TTC549 (cell line): Measurements from ENCODE around the gene VTI1A.

ENCODE experiments used
- FAIRE-seq: peaks from 2 replicates; lab custom pipeline; 2012; peaks lifted over from hg19 to GRCh38; lab: Jason Lieb, UNC

Gene VTI1A

DNA sequence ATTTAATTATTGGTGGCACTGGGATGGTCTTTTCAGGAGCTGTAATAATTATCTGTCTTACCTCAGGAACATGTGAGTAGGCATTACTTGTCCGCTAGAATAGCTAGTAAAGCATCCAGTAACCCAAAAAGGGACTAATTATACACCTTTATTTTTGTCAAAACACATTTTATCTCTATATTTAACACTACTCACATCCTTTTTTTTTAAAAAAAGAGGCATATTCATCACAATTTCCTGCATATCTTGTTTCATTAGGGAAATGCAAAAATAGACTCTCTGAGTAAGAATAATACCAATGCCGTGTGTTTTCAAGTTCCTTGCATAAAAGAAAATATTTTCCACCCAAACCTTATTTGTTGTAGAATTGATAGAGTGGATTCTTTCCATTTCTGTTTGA is 99.5 kb downstream of the VTI1A start:
- FAIRE-seq = no peak

DNA sequence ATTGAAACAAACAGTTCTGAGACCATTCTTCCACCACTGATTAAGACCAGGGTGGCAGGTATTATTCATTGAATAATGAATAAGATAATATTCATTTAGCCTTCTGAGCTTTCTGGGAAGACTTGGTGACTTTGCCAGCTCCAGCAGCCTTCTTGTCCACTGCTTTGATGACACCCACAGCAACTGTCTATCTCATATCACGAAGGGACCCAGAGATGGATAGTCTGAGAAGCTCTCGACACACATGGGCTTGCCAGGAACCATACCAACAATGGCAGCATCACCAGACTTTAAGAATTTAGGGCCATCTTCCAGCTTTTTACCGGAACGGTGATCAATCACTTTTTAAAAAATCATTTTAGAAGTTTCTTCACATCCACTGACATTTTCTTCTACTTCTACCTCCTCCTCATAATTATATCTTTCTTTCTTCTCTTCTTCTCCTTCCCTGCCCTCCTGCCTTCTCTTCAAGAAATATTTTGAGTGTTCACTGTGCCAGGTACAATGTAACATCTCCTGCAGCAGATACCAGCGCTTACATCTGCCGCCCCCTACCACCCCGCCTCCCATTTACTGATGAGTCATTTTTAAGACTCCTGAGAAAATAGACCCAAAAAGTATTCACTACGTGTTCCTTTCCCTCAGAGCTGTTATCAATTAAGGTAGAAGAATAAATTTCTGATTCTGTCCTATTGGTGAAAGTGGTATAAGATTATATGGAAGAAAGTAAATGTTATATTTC is 101.7 kb downstream of the VTI1A start:
- no peak for FAIRE-seq

GRCh38 chr10:112552593-112553110 is 105.6 kb downstream of the VTI1A start:
- FAIRE-seq = no peak

- no peak for FAIRE-seq
Measured at GRCh38 chr10:112553315-112553714, 106.3 kb downstream of the VTI1A start.

DNA sequence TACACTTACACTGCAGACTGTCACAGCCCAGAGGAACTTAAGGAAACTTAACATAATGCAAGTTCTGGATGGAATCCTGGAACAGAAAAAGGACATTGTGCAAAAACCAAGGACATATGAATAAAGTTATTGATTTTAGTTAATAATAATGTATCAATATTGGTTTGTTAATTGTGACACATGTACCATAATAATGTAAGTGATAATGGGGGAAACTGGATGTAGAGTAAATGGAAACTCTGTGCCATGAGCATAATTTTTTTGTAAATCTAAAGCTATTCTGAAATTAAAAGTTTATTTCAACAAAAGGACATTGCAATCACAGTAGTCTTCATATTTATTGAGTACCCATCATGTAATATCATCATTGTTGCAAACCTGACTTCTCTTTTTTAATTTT is 107.2 kb downstream of the VTI1A start:
- no peak for FAIRE-seq

- no peak for FAIRE-seq
Measured at GRCh38 chr10:112557197-112557596, 110.2 kb downstream of the VTI1A start.

GRCh38 chr10:112558476-112559142 is 111.6 kb downstream of the VTI1A start:
- FAIRE-seq = no peak

DNA sequence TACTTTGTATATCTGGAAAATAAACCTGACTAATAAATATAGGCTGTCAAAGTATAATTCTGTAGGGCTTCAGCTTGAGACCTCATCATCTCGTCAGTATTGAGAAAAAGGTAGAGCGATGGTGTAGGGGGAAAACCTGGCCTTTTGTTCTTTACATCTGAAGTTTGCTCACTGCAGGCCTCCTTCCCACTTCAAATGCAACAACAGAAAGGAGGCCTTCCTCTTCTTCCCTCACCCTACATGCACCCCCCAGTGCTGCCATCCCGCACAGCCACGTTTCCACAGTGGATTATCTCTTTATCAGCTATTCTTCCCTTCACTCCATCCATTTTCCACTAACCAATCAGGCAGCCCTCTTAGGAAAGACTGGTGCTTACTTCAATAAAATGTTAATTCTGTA is 112.3 kb downstream of the VTI1A start:
- FAIRE-seq = no peak

GRCh38 chr10:112562122-112562521 is 115.1 kb downstream of the VTI1A start:
- no peak for FAIRE-seq

- no peak for FAIRE-seq
Measured at GRCh38 chr10:112562809-112563663, 116.0 kb downstream of the VTI1A start.

DNA sequence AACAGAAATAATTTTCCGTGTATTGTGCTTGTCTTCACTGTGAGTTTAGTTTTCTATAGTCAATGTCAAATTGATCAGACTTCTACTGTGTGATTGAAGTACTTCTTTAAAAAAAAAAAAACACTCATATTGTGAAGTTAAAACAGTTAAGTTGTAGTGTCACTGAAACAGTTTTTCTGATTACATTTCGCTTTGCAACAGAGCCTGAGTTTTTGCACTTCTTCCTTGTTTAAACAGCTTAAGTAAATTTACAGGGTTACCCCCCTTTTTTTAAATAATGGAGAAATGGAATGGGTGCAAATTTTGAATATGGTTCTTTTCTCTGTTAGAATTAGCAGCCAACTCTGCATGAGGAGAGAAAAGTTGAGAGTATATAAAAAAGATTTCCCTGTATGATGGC is 117.3 kb downstream of the VTI1A start:
- no peak for FAIRE-seq

DNA sequence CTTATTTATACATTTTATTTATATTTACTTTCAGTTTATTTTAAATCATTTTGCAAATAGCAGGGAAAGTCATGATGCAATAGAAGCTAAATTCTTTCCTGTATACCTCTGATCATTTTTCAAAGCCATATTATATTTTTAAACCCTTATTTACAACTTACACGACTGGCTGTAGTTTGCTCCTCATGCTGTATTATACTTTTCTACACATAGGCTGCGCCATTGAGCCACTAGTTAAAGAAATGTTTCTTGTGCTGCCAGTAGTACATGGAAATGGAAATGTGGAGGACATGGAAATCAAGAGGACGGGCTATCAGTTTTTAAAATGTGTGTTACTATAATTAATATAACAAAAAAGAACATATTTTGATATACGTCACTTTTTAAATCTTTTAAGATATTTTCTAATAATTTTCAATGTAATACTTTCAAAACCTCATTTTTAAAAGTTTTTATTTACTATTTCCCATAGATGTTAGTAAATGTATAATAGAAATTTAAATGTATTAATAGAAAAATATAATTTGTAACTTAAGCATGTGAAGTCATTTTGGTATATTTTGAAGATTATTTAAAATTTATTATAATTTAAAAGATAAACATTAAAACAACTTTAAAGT is 118.5 kb downstream of the VTI1A start:
- FAIRE-seq = peak; percentile 97

- FAIRE-seq = no peak
Measured at GRCh38 chr10:112570585-112570984, 123.6 kb downstream of the VTI1A start.

- FAIRE-seq = no peak
Measured at GRCh38 chr10:112579578-112579977, 132.6 kb downstream of the VTI1A start.

DNA sequence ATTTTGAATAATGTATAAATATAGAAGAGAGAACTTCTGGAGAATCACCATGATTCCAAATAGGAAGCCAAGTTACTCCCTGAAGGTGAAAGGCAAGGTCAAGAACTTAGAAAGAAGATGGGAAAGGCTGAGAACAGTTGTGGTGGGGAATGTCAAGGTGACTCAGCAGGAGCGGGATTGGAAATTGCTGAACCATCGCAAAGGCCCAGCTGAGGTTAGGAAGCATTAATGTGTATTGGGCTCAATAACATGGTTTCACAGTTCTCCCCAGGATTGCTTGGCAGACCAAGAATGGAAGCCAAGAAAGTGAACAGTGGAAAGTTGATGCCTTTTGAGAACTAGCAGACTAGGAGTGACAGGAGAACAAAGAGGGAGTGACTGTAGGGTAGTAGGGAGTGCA is 133.3 kb downstream of the VTI1A start:
- no peak for FAIRE-seq

DNA sequence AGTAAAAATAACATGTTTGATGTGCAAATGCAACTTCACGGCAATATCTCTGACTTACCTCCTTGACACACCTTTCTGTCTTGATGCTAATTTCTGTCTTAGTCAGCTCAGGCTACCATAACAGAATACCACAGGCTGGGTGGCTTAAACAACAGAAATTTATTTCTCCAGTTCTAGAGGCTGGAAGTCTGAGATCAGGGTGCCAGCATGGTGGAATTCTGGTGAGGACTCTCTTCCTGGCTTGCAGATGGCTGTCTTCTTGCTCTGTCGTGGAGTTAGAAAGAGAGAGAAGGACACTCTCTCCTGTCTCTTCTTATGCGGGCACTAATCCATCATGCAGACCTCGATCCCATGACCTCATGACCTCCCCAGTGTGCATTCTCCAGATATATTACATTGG is 134.9 kb downstream of the VTI1A start:
- FAIRE-seq = no peak

- no peak for FAIRE-seq
Measured at GRCh38 chr10:112583236-112583939, 136.4 kb downstream of the VTI1A start.

- no peak for FAIRE-seq
Measured at GRCh38 chr10:112584276-112584675, 137.3 kb downstream of the VTI1A start.

DNA sequence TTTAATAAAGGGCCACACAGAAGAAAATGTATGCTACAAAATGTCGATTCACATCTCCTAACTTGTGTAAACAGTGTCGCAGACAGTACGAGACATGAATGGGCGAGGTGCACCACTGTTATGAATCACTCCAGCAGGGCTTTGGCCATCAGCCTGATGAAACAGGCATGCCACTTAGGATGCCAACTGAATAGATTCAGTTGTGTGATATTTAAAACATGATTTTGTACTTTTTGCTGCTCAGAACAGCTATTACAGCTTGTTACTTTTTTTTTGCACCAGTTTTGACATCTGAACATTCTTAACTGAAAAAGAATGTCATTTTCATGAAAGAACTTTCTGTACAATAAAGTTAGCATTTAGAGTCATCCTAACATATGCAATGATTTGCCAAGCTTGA is 138.1 kb downstream of the VTI1A start:
- no peak for FAIRE-seq

DNA sequence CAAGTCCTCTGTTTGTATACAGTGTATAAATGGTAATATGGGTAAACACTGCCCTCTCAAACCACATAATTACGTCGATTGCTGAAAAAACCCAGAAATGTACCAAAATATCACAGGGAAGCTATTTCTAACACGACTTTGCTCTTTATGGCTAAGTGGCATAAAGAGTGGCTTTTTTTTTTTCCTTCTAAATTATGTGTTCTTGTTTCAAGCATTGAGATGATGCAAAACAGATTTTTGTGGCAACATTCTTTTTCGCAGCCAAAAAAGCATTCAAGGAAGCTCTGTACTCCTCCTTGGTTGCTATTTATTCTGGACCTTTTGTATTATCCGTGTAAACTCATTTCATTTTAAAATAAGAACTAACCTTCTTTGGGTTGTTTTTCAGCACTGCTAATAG is 138.9 kb downstream of the VTI1A start:
- FAIRE-seq = no peak

- FAIRE-seq = no peak
Measured at GRCh38 chr10:112587729-112588128, 140.7 kb downstream of the VTI1A start.
